Urinary bladder (tissue), 4 donors: ENCODE measurements around the gene SPATA9. TPM values are rescaled to one million over a fixed set of nuclear protein-coding genes. Genes with fewer than 3 reads are reported as not detected.

Source experiments
- DNase-seq: peaks from one replicate; pipeline ENCODE4 v3.0.0-alpha.2; 2015; ENCODE audit errors: extremely low spot score
- H3K27ac ChIP-seq: one replicate; pipeline ENCODE4 v1.5.1; 2013; ENCODE audit warnings: low read depth, mild to moderate bottlenecking, moderate library complexity
- H3K36me3 ChIP-seq: one replicate; pipeline ENCODE4 v1.6.1; 2013; ENCODE audit warnings: mild to moderate bottlenecking, moderate library complexity; ENCODE audit not compliant: insufficient read depth
- H3K4me1 ChIP-seq: one replicate; pipeline ENCODE4 v1.6.1; 2013; ENCODE audit warnings: mild to moderate bottlenecking, moderate library complexity; ENCODE audit not compliant: insufficient read depth
- H3K4me3 ChIP-seq: one replicate; pipeline ENCODE4 v1.5.1; 2013; ENCODE audit warnings: low read depth, low read length
- WGBS: extraction: QIAGEN DNeasy Blood & Tissue Kit; methylation state at CpG from one replicate; pipeline ENCODE4 v1.1.7; 2013; 5-methylcytosine and 5-hydroxymethylcytosine counted together
- polyA plus RNA-seq: library from polyadenylated mRNA; stranded (reverse); fragments of 200-250 nt; gene quantifications from one replicate; pipeline ENCODE4 v1.2.3, GENCODE V29; 2013
- total RNA-seq: library from RNA; depleted of rRNA; stranded (reverse); fragments of >200 nt; gene quantifications from one replicate; pipeline ENCODE4 v1.2.3, GENCODE V29; 2014
- donor health status: healthy with polysubstance abuse.
- donor health status: healthy.

The SPATA9 gene, protein sequence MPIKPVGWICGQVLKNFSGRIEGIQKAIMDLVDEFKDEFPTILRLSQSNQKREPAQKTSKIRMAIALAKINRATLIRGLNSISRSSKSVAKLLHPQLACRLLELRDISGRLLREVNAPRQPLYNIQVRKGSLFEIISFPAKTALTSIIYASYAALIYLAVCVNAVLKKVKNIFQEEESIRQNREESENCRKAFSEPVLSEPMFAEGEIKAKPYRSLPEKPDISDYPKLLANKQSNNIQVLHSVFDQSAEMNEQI
- total RNA-seq (2.1 TPM), polyA plus RNA-seq (0.29 TPM)

DNA sequence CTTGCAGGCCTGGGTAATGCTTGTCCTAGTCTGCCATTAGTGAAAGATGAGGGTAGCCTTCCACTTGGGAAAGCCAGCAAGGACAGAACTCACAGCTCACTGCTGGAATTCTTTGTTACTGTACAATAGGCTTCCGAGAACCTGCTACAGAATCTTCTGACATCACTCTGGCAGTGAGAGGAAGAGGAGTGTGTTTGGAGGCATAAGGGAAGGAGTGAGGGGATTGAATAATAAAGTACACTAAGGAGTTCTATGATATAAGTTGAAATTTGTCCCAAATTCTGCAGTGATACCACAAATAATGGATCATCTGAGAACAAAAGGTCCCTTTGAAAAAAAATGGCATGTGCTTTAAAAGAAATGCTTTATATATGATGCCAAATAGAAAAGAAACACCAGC is at the start of gene SPATA9:
SPATA9 (minus strand) TSS at position 101 of the 400 bp plus-strand sequence. CDS start 137 bp downstream, outside the sequence.
- DNase-seq: no peak
- no peak within 1 kb of the TSS for H3K27ac ChIP-seq
- H3K4me3 ChIP-seq: no peak within 1 kb of the TSS
- H3K36me3 ChIP-seq: no peaks in the 10 kb centered on the region
- WGBS: 93% methylated on average over 1 of the region's 1 CpG
- no peaks in the 10 kb centered on the region for H3K4me1 ChIP-seq

DNA sequence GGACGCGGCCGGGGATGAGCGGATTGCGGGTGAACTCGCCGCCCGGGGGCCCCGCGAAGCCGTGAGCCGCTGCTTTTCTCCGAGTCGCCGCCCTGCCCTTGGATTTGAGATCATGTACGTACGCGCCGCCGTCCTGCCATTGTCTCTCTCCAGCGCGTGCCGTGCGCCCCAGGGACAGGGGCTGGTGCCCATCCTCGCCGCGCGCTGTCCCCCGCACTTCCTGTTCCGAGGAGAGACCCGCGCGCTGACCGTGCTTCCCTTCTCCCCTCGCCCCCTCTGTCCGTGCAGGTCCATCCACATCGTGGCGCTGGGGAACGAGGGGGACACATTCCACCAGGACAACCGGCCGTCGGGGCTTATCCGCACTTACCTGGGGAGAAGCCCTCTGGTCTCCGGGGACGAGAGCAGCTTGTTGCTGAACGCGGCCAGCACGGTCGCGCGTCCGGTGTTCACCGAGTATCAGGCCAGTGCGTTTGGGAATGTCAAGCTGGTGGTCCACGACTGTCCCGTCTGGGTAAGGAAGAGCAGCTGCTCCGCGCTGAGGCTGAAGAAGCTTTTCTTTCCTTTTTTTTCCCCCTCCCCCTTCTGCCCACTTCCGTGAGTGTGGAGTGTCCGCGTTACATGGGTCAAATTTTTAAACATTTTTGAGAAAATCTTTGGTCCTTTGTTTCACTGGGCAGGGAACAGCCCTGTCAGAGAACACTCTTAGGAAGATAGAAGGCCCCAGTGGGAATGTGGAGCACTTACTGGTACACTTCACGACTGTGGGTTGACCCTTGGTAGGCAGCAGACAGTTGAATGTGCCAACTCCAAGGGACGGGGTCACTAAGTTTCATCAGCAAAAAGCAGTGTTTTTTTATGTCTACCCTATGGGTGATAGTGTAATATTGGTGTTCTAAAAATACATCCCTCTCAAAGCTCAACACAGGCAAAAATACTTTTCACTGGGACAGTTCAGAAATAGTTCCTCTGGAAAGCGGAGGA is 49.1 kb upstream of the SPATA9 start:
- H3K27ac ChIP-seq: peak overlapping the region; percentile 94
- DNase-seq: no peak
- 1% methylated on average over 64 of the region's 64 CpGs for WGBS
- H3K4me3 ChIP-seq: peak overlapping the region; percentile 76
- no peaks in the 10 kb centered on the region for H3K36me3 ChIP-seq
- no peaks in the 10 kb centered on the region for H3K4me1 ChIP-seq

DNA sequence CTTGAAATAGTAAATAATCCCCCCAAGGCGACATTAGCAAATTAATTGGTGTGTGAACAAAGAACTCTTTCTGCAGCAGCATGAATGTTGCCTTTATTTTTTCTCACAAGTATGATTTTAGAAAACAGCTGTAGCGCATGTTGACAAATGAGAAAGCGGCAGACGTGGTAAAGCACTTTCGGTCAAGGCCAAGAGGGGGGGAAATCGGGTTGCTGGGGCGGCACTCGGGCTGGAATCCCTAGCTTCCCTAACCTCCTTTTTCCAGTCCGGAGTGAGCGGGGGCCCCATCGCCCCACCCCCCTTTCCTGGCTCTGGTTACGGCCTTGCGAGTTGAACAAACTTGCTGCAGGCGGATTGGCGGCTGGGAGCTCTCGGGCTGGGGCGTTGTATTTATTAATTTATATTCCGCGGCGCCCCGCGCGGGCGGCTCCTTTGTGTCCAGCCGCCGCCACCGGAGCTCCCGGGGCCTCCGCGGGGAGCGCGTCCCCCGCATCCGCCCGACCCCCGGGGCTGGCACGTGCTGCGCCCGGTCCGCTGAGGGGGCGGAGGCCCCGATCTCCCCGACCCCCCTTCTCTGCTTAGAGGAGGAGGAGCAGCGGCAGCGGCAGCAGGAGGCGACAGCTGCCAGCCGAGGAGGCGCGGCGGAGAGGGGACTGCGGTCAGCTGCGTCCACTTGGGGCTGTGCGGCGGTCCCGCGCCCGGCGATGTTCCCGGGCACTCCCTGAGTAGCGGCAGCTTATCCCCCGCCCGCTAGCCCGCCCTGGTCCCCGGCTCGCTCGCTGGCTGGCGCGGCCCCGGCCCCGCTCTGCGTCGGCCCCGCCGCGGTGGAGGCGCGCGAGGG is 48.2 kb upstream of the SPATA9 start, which contains the start of gene RHOBTB3:
RHOBTB3 (plus strand) TSS at position 607 of the 841 bp plus-strand sequence. CDS start 347 bp downstream, outside the sequence.
- Histone ChIP-seq H3K4me3 (peak within 1 kb of the TSS; percentile 76), H3K36me3 (no peaks in the 10 kb centered on the region), H3K27ac (peak within 1 kb of the TSS; percentile 94), H3K4me1 (no peaks in the 10 kb centered on the region)
- peak; percentile 88 for DNase-seq
- under 1% methylated on average over 77 of the region's 78 CpGs for WGBS

DNA sequence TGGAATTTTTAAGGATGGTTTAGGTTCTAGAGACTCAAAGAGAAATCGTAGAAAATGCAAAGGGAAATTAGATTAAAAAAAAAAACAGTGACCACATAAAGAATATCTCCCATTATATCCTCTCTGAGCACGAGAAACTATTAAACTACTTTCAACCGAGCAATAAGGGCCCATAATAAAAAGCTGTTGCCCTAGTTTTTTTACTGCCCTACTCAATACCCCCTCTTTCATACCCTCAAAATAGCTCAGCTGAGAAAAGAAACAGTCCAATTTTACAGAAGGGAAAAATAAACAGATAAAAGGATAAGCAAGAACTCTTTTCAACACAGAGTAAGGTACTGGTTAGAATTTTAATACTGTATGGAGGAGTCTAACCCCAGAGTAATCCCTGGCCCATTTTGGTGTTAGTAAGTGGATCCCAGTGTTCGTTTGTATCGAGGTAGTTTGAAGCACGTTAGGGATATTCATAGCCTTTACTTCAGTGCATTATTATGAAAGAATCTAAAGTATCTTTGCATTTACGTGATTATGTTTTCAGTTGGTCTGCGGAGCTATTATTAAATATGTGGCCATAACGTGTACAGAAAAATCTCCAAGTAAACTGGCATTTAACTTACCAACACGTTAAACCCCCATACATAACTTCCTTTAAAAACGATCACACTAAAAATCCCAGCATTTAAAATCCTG is 47.4 kb upstream of the SPATA9 start:
- Histone ChIP-seq H3K4me1 (no peaks in the 10 kb centered on the region), H3K27ac (peak overlapping the region; percentile 51), H3K4me3 (peak overlapping the region; percentile 76), H3K36me3 (no peaks in the 10 kb centered on the region)
- no peak for DNase-seq
- WGBS: 18% methylated on average over 11 of the region's 11 CpGs

DNA sequence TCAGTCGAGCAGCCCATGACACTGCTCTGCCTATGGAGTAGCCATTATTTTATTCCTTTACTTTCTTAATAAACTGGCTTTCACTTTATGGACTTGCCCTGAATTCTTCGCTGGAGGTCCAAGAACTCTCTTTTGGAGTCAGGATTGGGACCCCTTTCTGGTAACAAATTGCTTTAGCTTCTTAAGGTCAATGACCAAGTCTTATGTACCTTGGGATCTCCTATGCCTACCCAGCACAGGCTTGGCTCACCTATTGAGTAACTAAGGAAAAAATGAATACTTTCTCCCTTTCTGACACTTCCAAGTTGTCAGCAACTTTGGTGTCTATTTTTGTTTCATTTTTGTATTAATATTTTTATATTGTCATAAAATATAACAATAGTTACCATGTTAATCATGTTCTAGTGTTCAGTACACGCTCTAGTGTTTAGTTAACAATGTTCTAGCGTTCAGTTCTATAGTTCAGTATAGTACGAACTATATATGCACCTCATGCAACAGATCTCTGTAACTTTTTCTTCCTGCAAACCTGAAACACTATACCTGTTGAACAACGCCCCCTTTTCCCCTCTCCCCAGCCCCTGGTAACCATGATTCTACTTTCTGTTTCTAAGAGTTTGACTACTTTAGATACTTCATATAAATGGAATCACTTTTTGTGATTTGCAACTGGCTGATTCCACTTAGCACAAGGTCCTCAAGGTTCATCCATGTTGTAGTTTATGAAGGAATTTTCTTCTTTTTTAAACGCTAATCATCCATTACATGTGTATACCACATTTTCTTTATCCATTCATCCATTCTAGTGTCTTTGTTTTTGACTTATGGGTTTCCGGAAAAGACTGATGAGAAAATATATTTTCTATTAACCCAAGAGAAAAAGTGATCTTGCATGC is 46.6 kb upstream of the SPATA9 start:
- WGBS: 94% methylated on average over 8 of the region's 8 CpGs
- H3K36me3 ChIP-seq: no peaks in the 10 kb centered on the region
- no peak overlapping the region for H3K4me3 ChIP-seq
- no peaks in the 10 kb centered on the region for H3K4me1 ChIP-seq
- H3K27ac ChIP-seq: no peak overlapping the region
- DNase-seq: no peak

DNA sequence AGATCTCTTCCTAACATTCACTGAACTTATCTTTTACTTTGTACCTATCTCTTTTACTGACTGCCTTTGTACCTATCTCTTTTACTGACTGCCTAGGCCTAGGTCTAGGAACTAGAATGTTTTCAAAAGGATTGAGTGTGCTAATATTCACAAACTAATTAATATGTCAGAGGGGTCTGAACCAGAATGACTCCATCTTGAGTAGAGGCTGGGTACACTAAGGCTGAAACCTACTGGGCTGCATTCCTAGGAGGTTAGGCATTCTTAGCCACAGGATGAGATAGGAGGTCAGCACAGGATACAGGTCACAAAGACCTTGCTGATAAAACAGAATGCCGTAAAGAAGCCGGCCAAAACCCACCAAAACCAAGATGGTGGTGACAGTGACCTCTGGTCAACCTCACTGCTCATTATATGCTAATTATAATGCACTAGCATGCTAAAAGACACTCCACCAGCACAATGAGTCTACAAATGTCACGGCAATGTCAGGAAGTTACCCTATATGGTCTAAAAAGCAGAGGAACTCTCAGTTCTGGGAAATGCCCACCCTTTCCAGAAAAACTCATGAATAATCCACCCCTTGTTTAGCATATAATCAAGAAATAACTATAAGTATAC is 45.8 kb upstream of the SPATA9 start:
- Histone ChIP-seq H3K36me3 (no peaks in the 10 kb centered on the region), H3K4me1 (no peaks in the 10 kb centered on the region), H3K4me3 (no peak overlapping the region), H3K27ac (no peak overlapping the region)
- no peak for DNase-seq
- 88% methylated on average over 3 of the region's 3 CpGs for WGBS

DNA sequence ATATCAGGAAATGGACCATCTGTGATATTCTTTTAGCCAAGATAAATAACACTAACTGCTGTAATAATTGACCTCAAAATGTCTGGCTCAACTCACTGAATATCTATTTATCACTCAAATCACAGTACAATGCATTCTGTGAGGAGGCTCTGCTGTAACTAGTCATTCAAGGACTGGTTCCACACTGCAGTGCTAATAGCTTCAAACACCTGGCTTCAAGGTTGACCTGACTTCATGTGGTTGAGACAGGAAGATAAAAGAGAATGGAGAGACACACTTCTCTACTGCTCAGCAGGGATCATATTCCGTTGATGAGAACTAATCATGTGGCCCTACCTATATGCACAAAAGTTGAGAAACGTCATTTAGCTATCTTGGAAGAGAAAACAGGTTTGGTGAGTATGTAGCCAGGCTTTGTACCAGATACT is 45.0 kb upstream of the SPATA9 start:
- no peaks in the 10 kb centered on the region for H3K4me1 ChIP-seq

GRCh38 chr5:95726811-95727763 is 44.3 kb upstream of the SPATA9 start:
- H3K4me1 ChIP-seq: no peaks in the 10 kb centered on the region
- WGBS: 67% methylated on average over 5 of the region's 5 CpGs
- H3K27ac ChIP-seq: peak overlapping the region; percentile 16
- H3K4me3 ChIP-seq: no peak overlapping the region
- no peak for DNase-seq
- no peaks in the 10 kb centered on the region for H3K36me3 ChIP-seq

More for the DNA sequence above, 45.0 kb upstream of the SPATA9 start:
- DNase-seq: no peak
- WGBS: 79% methylated on average over 2 of the region's 2 CpGs
- Histone ChIP-seq H3K36me3 (no peaks in the 10 kb centered on the region), H3K27ac (no peak overlapping the region), H3K4me3 (no peak overlapping the region)

- DNase-seq: no peak
- H3K4me1 ChIP-seq: no peaks in the 10 kb centered on the region
- H3K27ac ChIP-seq: peak overlapping the region; percentile 16
- H3K4me3 ChIP-seq: no peak overlapping the region
- no peaks in the 10 kb centered on the region for H3K36me3 ChIP-seq
- WGBS: 56% methylated on average over 4 of the region's 4 CpGs
Measured at GRCh38 chr5:95725937-95726810, 43.4 kb upstream of the SPATA9 start.

DNA sequence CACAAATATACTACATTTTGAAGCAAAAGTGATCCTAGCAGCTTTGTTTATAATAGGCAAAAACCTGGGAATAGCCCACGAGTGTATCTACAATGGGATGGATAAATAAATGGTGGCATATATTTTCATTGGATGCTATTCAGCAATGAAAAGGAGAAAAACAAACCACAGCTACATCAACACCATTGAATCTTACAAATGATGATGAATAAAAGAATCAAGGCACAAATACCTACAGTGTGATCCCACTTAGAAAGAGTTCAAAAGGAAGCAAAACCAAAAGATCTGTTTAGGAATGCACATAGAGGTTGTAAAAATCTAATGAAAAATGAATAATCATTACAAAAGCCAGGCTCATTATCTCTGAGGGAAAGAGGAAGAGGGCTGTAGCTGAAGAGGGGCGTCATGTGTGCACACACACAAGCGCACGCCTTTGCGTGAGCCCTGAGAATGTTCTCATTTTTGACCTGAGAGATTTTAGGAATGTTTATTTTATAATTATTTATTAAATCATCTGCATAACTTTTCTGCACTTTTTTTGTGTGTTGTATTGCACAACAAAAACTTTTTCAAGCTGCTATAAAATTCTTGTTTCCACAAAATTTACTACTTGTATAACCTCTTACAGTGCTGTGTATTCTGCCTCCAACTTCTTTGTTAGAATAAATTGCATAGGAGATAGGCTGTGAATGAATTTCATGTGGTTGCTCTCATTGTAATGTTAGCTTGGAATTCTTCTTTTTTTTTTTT is 42.5 kb upstream of the SPATA9 start:
- DNase-seq: no peak
- 59% methylated on average over 5 of the region's 5 CpGs for WGBS
- Histone ChIP-seq H3K4me1 (no peaks in the 10 kb centered on the region), H3K36me3 (no peaks in the 10 kb centered on the region), H3K4me3 (no peak overlapping the region), H3K27ac (no peak overlapping the region)
